Cardiac septum (tissue), 1 donor: ENCODE measurements around the gene ATP6V1A. TPM values are rescaled to one million over a fixed set of nuclear protein-coding genes. Genes with fewer than 3 reads are reported as not detected.

Experiments used
- DNase-seq: peaks from one replicate; pipeline ENCODE4 v3.0.0-alpha.2; 2020; ENCODE audit warnings: low spot score
- intact Hi-C: fragments of 100-400 bp; cut with DNase I; formaldehyde crosslinking; loops from one replicate; pipeline ENCODE4 v1.14.0; 2022
- total RNA-seq: library from RNA; stranded (reverse); fragmentation: NEBNext Ultra II Directional; extraction: Animal tissue kit (Norgen Biotek cat#: 25700); gene quantifications from one replicate; pipeline ENCODE4 v1.2.1, GENCODE V29; 2021
- donor health status: DM: no; HTN: no; CAD: no.

Gene ATP6V1A
- total RNA-seq, 1 donor from 2014 or later, result 17.4 TPM

DNA sequence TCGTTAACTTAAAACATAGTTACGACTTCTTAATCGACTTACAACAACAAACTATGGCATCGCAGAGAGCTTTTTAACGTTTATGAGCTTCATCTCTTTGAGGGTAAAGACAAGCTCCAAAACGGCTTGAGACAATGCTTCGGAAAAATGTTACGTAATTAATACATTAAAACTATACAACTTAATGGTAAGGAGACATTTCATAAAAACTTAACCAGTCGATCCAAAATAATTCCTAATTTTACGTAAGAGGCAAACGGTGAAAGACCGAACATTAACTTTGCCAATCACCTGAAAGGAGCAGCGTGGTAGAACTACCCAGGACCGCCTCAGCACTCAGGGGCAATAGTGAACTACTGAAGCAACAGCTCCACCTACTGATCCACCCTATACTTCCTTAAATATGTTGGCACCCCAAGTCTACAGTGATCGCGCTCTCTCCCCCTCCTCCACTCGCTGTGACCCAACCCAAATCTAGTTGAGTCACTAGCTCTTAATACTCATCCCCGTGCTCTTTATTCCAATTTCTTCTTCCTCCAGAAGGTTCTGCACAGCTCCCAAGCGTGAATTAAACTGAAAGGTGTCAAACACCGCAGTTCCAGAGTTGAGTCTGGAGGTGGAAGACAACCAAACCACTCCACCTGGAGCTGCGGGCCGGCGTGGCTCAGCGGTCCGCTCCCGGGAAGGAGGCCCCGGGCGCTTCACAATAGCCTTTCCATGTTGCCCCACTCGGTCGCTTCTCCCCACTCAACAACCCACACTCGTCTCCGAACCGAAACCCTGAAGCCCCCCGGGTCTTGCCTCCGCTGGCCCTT is 1.7 kb upstream of the ATP6V1A start:
- intact Hi-C loops, result loop anchor here (2.0 to 10.0 kb wide), 4 partner anchors 37 to 312 kb away; partner anchors contain the start of genes CCDC191, GRAMD1C, QTRT2 and SPICE1
- peak; percentile 80 for DNase-seq

DNA sequence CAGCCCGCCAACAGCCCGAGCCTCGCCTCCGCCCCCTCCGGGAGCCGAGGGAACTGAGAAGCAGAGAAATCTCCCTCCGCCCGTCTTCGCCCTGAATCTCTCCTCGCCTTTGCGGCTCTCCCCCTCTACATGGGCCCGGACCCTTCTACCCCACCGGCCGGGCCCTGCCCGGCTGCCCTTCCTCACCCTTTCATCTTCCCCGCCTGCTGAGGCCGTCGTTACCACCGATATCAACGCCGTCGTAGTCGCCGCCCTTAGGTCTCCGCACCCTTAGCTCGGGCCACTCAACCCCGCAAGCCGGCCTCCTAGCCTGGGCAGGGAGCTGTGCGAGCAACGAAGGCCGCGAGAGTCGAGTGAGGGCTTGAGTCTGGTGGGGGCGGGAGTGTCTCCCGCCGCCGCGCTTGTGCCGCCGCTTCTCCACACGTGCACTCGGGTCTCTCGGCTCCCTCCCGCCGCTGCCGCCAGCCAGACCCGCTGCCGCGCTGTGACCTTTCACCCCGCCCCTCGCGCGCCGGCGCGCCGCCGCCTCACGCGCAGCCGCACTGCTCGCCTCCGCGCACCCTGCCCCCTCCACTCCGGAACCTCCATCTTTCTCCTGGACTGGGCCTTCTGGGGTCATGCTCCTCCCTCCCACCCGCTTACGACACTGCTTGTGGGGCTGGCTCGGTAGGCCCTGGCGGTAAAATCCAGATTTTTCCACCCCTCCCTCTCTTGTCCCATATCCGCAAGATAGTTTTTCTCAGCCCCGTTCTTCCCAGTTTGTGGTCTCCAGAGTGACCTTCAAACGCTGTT is 883 bp upstream of the ATP6V1A start, which contains the start of gene NAA50:
Gene NAA50 (minus strand): TSS at position 494 of the 792 bp plus-strand sequence. CDS start 300 bp downstream, at position 194.
- intact Hi-C loops, result loop anchor here (1.0 to 10.0 kb wide), 5 partner anchors 36 to 311 kb away; partner anchors contain the start of genes CCDC191, GRAMD1C, QTRT2 and SPICE1

DNA sequence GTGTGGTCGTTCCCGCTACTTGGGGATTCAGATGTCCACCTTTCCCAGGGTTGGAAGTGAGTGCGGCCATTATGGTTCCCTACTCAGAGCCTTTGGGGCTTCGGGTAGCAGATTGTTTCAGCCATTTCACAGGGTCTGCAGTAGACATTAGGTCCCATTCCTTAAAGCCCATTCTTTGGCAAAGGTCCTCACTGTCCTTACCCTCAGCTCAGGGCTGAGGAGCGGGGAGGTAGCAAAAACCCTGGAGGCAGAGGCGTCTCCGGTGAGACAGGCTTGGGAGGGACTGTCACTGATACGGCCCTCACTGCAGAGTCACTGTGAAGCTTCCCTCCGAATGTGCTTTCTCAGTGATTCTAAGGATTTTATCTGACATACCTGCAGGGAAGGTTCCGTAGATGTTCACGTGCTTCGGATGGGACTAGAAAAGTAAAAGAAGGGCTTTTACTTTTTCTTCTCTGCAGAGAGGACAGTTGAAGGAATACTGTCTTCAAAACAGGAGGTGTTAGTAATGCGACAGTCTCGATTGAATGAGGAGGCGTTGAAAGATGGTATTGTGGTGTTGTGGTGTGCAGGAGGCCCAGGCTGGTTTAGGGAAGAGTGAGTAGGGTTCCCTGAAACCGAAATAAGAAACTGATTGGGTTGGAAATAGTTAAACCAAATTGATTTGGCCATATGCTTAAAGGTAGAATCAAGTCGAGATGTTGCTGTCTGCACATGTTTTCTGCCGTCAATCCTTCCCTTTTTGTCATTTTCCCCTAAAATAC is 630 bp downstream of the ATP6V1A start:
- no peak for DNase-seq
- intact Hi-C loops, result loop anchor here (5.0 to 10.0 kb wide), 3 partner anchors 35 to 310 kb away; partner anchors contain the start of genes CCDC191, QTRT2 and SPICE1

More for the DNA sequence above, 883 bp upstream of the ATP6V1A start, which contains the start of gene NAA50:
- DNase-seq, result peak; percentile 96

DNA sequence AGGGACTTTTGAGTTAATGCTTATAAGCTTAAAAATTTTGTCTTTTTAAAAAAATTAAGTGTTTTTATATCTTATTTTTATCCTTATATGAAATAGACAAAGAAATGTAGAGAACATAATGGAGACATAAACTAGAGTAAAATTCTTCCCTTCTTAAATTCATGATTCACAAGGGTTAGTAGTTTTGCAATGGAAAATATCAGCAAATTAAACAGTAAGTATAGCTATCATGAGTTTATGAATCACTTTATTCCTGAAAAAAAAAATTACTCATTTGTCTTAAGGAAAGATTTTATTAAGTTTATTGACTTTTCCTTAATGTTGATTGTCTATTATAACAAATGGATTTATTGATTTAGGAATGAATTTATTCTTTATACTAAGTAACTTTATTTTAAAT is 4.3 kb downstream of the ATP6V1A start:
- no peak for DNase-seq
- intact Hi-C loops, result no loop called here

DNA sequence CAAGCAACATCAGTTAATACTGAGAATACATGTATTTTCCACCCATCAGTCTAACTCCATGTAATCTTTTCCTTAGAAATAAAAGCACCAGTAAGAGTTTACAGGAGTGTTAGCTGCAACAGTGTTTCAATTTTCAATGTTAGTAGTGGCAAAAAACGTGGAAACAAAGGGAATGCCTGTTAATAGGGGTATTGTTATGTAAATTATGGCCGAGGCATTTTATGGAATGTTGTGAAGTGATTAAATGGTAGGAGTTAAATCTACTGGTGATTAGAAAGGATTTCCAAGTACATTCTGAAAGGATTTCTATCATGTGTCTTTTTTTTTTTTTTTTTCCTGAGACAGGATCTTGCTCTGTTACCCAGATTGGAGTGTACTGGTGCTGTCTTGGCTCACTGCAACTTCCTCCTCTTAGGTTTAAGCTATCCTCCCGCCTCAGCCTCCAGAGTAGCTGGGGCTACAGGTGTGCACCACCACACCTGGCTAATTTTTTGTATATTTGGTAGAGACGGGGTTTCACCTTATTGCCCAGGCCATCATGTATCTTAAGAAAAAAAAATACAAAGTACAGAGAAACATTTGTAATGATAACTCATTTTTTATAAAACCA is 6.6 kb downstream of the ATP6V1A start:
- intact Hi-C loops, result no loop called here
- no peak for DNase-seq

DNA sequence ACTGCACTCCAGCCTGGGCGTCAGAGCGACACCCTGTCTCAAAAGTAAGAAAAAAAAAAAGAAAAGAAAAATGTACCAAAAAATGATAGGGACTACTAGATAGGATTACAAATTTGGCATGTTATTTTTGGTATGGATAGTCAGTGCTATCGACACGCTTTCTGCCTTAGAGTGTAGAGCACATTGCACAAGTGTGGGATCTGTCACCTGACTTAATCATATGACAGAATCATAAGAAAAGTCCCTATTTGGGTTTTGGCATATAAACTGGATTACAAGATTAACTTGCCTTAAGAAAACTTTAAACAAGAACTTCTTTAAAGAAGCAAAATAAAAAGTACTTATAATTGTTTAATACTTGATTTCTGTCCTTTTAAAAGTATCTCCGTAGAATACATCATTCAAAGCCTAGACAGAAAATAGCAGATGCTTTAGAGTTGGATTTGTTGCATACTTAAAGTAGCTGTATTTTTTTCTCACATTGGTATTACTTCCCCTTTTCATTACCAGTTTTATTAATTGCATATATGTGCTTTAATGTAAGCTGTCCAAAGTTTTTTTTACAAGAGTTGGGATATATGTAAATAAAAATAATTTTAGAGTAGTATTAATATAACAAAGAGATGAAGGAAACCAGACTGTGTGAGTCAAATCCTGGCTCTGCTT is 7.8 kb downstream of the ATP6V1A start:
- intact Hi-C loops, result no loop called here
- DNase-seq, result no peak

DNA sequence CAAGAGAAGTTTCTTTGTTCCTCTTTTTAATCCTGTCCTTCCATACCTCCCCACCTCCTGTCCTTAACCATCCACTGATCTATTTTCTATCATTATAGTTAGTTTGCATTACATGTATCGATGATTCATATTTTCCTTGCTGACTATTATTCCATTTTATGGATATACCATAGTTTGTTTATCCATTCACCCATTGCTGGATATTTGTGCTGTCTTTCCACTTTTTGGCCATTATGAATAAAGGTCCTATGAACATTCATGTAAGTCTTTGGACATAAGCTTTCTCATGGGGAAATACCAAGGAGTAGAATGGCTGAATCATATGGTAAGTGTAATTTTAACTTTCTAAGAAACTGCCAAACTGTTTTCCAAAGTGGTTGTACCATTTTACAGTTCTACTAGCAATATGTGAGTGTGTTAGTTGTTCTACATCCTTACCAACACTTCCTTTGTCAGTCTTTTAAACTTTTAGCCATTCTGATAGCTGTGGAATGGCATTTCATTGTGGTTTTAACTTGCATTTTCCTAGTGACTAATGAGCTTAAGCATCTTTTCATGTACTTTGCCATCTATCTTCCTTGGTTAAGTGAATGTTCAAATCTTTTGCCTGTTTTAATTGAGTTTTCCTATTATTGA is 11.7 kb downstream of the ATP6V1A start:
- intact Hi-C loops, result no loop called here
- no peak for DNase-seq

DNA sequence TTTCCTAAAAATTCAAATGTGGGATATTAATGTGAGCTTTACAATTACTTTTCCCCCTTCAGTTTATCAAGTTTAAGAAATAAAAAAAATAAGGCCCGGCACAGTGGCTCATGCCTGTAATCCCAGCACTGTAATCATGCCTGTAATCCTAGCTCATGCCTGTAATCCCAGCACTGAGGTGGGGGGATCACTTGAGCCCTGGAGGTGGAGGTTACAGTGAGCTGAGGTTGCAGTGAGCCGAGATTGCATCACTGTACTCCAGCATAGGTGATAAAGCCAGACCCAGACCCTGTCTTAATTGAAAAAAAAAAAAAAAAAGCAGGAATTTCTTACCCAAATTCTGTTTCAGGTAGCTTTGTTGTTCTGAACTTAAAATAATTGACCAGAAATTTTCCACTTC is 17.9 kb downstream of the ATP6V1A start:
- intact Hi-C loops, result no loop called here
- no peak for DNase-seq

DNA sequence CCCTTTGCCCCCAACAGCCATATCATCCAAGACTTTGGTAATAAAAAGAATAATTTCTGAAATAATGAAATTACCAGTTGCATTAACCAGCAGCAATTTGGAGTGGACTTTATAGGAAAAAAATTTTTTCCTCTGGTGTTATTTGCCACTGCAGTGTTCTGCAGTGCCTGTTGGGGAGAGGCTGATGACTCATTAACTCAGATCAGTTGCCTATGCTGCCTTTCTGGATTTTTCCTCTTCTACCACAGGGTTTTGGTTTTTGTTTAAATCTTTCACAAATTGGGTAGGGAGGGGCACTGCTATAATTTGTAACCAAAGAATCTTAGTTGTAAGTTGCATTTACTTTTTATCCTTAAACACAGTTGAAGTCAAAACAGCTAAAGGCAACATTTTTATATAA is 22.7 kb downstream of the ATP6V1A start:
- DNase-seq, result no peak
- intact Hi-C loops, result no loop called here

DNA sequence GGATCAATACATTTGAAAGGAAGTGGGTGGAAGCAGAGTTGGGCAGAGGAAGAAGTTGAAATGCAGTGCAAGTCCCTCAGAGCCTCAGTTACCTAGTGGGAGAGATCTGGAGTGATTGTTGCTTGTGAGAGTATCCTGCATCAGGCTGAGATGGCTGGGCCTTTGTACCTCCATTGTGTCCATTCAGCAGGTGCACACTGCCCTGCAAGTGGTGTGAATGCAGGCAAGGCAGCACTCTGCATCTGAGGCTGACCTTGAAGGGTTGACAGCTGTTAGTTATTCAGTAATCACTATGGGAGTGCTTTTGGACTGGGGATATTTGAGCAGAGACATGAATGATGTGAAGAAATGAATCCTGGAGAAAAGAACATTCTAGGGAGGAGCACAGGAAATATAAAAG is 25.2 kb downstream of the ATP6V1A start:
- intact Hi-C loops, result no loop called here
- DNase-seq, result no peak

DNA sequence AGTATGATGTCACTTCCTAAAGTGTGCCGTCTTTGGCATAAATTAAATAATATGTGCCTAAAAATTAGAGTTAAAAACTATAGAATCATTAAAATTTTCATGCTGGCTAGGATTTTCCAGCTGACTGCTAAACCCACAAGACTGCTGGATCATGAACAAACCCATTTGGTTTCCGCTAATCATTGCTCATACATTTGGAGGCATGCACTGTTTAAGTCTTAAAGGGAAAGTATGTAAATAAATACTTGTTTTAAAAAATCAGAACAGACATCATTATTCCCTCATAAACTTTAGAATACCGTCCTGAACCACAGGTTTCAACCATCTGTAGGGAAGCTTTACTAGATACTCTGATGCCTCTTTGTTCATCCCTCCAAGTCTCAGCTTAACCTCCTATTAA is 26.5 kb downstream of the ATP6V1A start:
- DNase-seq, result no peak
- intact Hi-C loops, result no loop called here

DNA sequence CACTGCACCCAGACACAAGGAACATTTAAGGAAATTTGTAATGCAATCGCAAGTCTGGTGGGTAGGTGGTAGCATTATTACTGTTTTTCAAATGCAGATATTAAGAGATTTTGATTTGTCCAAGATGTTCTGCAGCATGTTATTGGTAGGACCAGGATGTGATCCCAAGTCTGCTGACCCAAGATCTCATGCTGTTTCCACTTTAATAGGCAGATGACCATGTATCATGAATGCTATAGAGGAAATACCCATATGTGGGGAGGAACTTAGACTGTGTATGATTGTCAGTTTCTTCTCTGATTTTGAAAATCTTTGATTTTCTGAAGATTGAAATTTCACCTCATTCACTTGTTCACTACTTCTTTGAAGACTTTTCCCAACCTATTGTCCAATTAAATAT is 28.7 kb downstream of the ATP6V1A start:
- intact Hi-C loops, result no loop called here
- no peak for DNase-seq

DNA sequence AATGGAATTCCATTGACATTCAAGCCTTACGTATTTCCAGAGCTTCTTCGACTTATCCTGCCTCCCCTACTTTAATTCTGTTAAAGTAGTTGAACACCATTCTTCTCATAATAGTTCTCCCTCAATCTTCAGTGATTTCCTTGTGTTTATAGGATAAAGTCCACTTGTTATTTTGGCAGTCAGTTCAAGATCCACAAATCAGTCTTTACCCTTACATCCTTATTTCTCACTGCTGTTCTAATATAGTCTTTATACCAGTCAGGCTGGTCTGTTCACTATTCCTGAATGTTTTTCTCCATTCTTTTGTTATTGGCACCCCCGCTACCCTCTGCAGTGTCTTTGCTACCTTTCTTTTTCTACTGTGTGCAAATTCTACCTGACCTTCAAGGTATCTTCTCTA is 29.7 kb downstream of the ATP6V1A start:
- intact Hi-C loops, result no loop called here

DNA sequence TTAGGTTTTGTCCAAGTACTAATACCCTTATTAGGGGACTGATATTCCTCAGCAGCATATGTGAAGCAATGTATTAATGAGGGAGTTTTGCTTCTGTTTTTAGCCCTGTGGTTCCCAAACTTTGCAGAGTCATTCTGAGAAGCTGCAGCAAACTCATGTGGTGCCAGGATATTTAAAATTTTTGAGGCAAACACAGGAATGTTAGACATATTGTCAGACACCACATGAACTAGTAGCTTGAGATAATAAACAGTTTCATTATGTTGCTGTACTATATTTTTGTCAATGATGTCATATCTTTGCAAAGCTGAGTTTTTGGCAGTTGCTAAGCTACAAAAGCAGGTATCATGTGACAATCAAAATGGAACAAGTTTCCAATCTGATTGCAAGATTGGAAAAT is 36.6 kb downstream of the ATP6V1A start:
- no peak for DNase-seq
- intact Hi-C loops, result loop anchor here (5.0 kb wide), 1 partner anchor 36 kb away; the partner anchor contains the start of genes ATP6V1A and NAA50

More for the DNA sequence above, 29.7 kb downstream of the ATP6V1A start:
- no peak for DNase-seq

DNA sequence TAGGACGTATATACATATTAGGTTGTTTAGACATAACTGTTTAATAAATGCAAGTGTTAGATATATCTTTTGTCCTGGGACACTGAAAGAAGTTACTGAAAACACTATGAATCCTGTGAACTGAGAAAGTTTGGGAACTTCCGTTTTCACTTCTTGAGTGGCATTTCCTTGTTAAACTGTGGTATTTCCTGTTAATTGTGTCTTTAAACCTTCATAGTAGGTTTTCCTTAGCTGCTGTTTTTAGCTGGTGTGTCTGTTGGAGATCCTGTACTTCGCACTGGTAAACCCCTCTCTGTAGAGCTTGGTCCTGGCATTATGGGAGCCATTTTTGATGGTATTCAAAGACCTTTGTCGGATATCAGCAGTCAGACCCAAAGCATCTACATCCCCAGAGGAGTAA is 37.1 kb downstream of the ATP6V1A start:
- intact Hi-C loops, result loop anchor here (5.0 kb wide), 1 partner anchor 37 kb away; the partner anchor contains the start of genes ATP6V1A and NAA50
- DNase-seq, result no peak

DNA sequence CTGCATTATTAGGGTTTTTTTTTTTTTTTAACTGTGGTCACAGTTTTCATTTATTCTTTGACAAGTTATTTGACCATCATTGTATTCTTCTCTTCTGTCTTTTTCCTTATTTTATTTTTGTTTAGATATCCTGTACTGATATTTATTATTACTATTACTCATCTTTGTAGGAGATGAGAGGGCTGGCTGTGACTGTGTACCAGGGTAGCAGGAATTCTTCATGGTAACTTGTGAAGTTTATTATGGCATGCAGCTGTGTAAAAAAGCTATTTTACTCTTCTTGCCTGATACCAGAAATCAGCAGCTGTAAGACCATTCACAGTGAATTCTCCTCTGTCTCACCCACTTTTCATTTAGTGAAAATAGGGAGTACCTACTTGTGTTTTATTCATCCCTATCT is 44.5 kb downstream of the ATP6V1A start:
- intact Hi-C loops, result no loop called here
- DNase-seq, result no peak

DNA sequence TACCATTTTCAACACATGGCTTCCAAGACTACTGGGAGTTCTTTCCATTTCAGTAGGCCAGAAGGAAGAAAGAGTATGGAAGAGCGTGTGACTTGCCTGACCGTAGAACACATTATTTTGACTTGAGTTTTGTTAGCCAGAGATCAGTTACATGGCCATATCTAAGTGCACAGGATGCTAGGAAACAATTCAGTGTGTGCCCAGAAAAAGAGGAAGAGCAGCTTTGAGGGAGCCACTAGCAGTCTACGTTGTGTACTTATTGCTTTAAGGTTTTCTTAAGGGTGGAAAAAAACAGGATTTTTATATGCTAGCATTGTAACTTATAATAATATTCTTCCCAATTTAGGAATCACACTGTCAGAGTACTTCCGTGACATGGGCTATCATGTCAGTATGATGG is 47.7 kb downstream of the ATP6V1A start:
- no peak for DNase-seq
- intact Hi-C loops, result no loop called here

DNA sequence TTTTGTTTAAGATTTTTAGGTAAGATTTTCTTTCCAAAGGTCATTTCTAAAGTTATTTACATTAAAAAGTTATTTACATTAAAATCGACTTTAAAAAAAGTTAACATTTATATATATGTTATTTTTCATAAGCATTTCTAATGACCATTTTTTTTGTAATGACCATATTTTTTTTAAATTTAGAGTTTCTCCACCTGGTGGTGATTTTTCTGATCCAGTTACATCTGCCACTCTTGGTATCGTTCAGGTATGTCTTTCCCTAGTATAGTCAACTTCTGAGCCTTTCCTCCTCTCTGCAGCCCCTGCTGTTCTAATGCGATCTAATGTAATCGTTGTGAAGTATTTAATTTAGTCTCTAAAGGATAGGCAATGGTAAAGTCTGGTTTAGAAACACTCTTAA is 48.9 kb downstream of the ATP6V1A start:
- no peak for DNase-seq
- intact Hi-C loops, result no loop called here
